ENCODE measurements around the gene RASA1.

DNA sequence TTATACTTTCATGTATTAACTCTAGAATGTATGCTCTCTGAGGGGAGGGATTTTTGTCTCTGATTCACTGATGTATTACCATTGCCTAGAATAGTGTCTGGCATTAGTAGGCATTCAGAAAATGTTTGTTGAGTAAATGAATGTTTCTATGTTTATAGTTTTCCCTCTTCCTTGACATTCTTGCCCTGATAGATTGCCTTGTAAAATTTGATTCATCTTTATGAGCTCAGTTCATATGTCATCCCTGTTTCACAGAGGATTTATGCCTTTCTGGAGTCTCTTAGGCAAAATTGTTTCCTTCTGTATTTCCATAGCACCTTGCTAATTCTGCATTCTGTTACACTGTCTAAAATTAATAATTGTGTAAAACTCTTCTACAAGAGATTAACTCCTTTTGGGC lies 72.3 kb downstream of the RASA1 start:
- TF ChIP-seq, protein P1, sequence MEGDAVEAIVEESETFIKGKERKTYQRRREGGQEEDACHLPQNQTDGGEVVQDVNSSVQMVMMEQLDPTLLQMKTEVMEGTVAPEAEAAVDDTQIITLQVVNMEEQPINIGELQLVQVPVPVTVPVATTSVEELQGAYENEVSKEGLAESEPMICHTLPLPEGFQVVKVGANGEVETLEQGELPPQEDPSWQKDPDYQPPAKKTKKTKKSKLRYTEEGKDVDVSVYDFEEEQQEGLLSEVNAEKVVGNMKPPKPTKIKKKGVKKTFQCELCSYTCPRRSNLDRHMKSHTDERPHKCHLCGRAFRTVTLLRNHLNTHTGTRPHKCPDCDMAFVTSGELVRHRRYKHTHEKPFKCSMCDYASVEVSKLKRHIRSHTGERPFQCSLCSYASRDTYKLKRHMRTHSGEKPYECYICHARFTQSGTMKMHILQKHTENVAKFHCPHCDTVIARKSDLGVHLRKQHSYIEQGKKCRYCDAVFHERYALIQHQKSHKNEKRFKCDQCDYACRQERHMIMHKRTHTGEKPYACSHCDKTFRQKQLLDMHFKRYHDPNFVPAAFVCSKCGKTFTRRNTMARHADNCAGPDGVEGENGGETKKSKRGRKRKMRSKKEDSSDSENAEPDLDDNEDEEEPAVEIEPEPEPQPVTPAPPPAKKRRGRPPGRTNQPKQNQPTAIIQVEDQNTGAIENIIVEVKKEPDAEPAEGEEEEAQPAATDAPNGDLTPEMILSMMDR (IDR thresholded peaks at IDR 0.05): no peak
- no peak for TF ChIP-seq POLR2A (IDR thresholded peaks at IDR 0.05)
